Measurements from ENCODE around the gene RAB17.

- TF ChIP-seq POLR2AphosphoS5 (IDR thresholded peaks at IDR 0.05; ENCODE audit: low read depth, low read length): no peak
- no peak for TF ChIP-seq POLR2A (IDR thresholded peaks at IDR 0.05; ENCODE audit: low read depth, low read length)
Observed at GRCh38 chr2:237546876-237547395, 43.6 kb downstream of the RAB17 start.
